IPS-20b (cell line): ENCODE data around the gene USP4.
"Not testable (repeated sequence)": the region's sequence is repeated elsewhere in the genome, so short reads cannot be mapped to it uniquely, and the experiment has no call there.

ENCODE experiments used
- H3K27ac ChIP-seq: one replicate; pipeline ENCODE4 v1.5.1; 2013; ENCODE audit warnings: low read length
- H3K27me3 ChIP-seq: 2 replicates; pipeline ENCODE4 v1.6.1; 2013; ENCODE audit warnings: mild to moderate bottlenecking, low read length, inconsistent platforms; ENCODE audit not compliant: insufficient read depth
- H3K36me3 ChIP-seq: 2 replicates; pipeline ENCODE4 v1.6.1; 2013; ENCODE audit warnings: low read depth, mild to moderate bottlenecking, inconsistent platforms, low read length, moderate library complexity; ENCODE audit not compliant: insufficient read depth
- H3K4me1 ChIP-seq: 2 replicates; pipeline ENCODE4 v1.6.1; 2013; ENCODE audit warnings: mild to moderate bottlenecking, control low read depth, inconsistent platforms, low read length, moderate library complexity; ENCODE audit not compliant: insufficient read depth
- H3K4me3 ChIP-seq: 2 replicates; pipeline ENCODE4 v1.5.1; 2013; ENCODE audit warnings: mild to moderate bottlenecking, low read length, inconsistent platforms
- H3K9ac ChIP-seq: 2 replicates; pipeline ENCODE4 v1.6.1; 2013; ENCODE audit warnings: low read depth, mild to moderate bottlenecking, inconsistent platforms, low read length, moderate library complexity
- H3K9me3 ChIP-seq: 2 replicates; pipeline ENCODE4 v1.6.1; 2013; ENCODE audit warnings: mild to moderate bottlenecking, low read depth, low read length, inconsistent platforms; ENCODE audit not compliant: insufficient read depth

Gene USP4

GRCh38 chr3:49260806-49261324 is 79.0 kb downstream of the USP4 start:
- Histone ChIP-seq H3K9ac (no peak overlapping the region), H3K27ac (no peak overlapping the region), H3K27me3 (no peaks in the 10 kb centered on the region), H3K36me3 (no peaks in the 10 kb centered on the region), H3K4me1 (no peaks in the 10 kb centered on the region), H3K9me3 (no peaks in the 10 kb centered on the region), H3K4me3 (no peak overlapping the region)

- Histone ChIP-seq H3K4me1 (no peaks in the 10 kb centered on the region), H3K27me3 (no peaks in the 10 kb centered on the region), H3K9ac (no peak overlapping the region), H3K9me3 (no peaks in the 10 kb centered on the region), H3K36me3 (no peaks in the 10 kb centered on the region), H3K27ac (no peak overlapping the region), H3K4me3 (no peak overlapping the region)
Observed at GRCh38 chr3:49257187-49257586, 82.7 kb downstream of the USP4 start.

DNA sequence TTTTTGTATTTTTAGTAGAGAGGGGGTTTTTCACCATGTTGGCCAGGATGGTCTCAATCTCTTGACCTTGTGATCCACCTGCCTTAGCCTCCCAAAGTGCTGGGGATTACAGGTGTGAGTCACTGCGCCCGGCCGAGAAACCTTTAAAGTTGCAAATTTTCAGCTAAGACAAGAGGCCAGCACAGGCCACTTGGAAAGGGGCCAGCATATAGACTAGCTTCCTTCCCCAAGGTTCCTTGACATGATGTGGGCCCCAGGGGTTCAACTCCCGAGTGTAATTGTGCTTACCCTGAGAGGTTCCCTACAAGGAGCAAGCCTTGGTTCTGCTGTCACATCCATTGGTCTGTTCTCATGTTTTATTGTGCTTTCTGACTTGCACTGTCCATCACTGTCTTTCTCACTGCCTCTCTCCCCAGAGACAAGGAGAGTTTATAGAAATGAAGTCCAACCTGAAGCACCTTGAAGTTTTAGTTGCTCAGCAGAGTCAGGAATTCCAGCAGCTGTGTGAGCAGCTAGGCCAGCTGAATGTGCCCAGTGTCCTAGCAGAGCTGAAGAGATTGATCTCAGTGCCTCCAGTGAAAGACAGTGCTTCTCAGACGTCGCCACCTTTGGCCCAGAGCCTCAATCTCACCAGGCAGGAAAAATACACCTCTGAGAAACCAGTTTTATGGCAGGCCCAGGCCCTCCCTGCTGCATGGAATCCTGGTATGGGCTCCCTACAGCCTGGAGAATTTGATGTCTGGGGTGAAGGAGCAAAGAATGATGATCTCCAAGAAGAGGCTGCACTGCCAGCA is 83.9 kb downstream of the USP4 start:
- Histone ChIP-seq H3K4me3 (no peak overlapping the region), H3K9me3 (no peaks in the 10 kb centered on the region), H3K9ac (no peak overlapping the region), H3K27ac (no peak overlapping the region), H3K27me3 (no peaks in the 10 kb centered on the region), H3K4me1 (no peaks in the 10 kb centered on the region), H3K36me3 (no peaks in the 10 kb centered on the region)

DNA sequence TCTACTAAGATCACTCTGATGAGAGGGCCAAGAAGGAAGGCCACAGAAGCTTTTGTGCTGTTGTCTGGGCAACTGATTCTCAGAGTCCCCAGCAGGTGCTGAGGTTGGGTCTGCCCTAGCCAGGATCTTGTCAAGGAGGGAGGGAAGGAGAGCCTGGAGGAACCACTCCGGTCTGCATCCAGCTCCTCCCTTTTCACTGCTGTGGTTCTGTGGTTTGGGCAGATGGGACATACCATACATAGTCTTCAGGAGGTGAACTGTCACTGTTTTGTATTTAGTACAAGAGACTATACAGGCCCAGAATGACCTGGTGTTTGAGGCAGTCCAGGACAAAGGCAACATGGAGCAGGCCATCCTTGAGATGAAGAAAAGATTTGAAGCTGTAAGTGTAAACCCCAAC is 84.7 kb downstream of the USP4 start:
- no peaks in the 10 kb centered on the region for H3K9me3 ChIP-seq
- no peaks in the 10 kb centered on the region for H3K36me3 ChIP-seq
- H3K4me1 ChIP-seq = no peaks in the 10 kb centered on the region
- no peak overlapping the region for H3K4me3 ChIP-seq
- H3K27ac ChIP-seq = no peak overlapping the region
- no peaks in the 10 kb centered on the region for H3K27me3 ChIP-seq
- no peak overlapping the region for H3K9ac ChIP-seq

GRCh38 chr3:49253512-49253911 is 86.3 kb downstream of the USP4 start:
- Histone ChIP-seq H3K9ac (no peak overlapping the region), H3K27me3 (no peaks in the 10 kb centered on the region), H3K36me3 (no peaks in the 10 kb centered on the region), H3K9me3 (no peaks in the 10 kb centered on the region), H3K4me1 (no peaks in the 10 kb centered on the region), H3K27ac (no peak overlapping the region), H3K4me3 (no peak overlapping the region)

GRCh38 chr3:49248840-49249227 is 91.0 kb downstream of the USP4 start:
- no peak overlapping the region for H3K27ac ChIP-seq
- no peak overlapping the region for H3K9ac ChIP-seq
- no peak overlapping the region for H3K4me3 ChIP-seq

DNA sequence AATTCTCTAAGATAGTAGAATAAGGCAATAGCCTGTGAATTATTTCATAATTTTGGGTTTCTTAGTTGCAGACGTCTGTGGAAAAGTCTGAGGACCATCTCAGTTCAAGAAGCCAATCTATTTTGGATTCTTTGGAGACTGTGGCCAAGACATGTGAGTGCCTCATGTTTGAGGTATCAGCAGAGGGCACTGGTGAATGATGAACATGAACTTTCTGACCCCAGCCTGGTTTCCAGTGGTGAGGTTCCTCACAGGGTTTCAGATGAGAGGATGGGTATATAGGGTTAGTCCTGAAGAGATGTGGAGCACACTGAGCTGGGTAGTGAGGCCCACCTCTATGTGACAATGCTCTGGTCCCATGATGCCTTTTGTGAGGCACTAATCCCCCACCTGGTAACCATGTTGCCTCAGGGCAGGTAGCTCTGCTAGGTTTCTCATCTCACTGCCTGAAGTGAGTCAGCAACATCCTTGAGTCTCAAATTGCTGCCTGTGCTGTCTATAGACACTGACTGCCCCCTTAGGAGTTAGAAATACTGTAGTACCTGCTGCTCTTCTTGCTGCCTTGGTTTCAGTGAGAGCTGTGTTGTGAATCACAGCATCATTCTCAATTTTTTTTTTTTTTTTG is 95.2 kb downstream of the USP4 start:
- Histone ChIP-seq H3K36me3 (no peaks in the 10 kb centered on the region), H3K4me1 (no peaks in the 10 kb centered on the region), H3K27ac (no peak overlapping the region), H3K9me3 (no peaks in the 10 kb centered on the region), H3K27me3 (no peaks in the 10 kb centered on the region), H3K4me3 (no peak overlapping the region), H3K9ac (no peak overlapping the region)

More at GRCh38 chr3:49248840-49249227, 91.0 kb downstream of the USP4 start:
- H3K36me3 ChIP-seq = no peaks in the 10 kb centered on the region
- no peaks in the 10 kb centered on the region for H3K4me1 ChIP-seq
- H3K9me3 ChIP-seq = no peaks in the 10 kb centered on the region
- no peaks in the 10 kb centered on the region for H3K27me3 ChIP-seq

GRCh38 chr3:49240091-49240490 is 99.8 kb downstream of the USP4 start:
- H3K4me3 ChIP-seq, H3K9ac ChIP-seq, H3K27me3 ChIP-seq, H3K36me3 ChIP-seq, H3K27ac ChIP-seq, H3K4me1 ChIP-seq: not testable (repeated sequence)
- H3K9me3 ChIP-seq = peaks cover 15% of the 10 kb centered on the region

DNA sequence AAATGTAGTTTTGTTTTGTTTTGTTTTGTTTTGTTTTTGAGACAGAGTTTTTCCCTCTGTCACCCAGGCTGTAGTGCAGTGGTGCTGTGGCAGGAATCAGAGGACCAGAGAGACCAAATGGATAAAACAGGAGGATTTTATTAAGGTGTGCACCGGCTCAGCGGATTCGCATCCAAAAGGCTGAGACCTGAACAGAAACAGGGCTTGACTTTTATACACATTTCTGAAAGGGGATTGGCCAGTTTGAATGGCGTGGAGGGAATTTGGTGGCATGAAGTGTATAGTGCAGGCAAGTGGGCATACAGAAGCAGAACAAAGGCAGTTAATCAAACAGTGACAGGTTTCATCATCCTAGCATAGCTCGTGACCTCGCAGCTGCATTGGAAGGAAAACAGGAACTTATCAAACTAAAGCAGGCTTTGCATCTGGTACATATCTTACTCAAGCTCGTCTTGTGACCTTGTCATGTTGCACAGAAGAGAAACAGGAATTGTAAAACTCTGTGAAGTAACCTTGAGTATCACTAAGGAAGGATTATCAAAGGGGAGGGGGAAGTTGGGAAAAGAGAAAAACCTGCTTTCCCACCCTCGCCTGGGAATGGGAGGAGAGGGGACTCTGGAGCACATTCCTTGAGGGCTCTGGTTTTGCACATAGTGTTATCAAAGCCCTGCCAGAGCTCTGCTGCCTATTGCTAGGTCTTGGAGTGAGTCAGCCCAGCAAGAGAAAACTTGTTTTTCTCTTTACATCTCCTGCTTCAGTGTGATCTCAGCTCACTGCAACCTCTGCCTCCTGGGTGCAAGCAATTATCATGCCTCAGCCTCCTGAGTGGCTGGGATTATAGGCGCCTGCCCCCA is 101.4 kb downstream of the USP4 start:
- Histone ChIP-seq H3K27ac (no peak overlapping the region), H3K4me3 (no peak overlapping the region), H3K9me3 (peaks cover 27% of the 10 kb centered on the region), H3K4me1 (no peaks in the 10 kb centered on the region), H3K36me3 (no peaks in the 10 kb centered on the region), H3K27me3 (no peaks in the 10 kb centered on the region), H3K9ac (no peak overlapping the region)

DNA sequence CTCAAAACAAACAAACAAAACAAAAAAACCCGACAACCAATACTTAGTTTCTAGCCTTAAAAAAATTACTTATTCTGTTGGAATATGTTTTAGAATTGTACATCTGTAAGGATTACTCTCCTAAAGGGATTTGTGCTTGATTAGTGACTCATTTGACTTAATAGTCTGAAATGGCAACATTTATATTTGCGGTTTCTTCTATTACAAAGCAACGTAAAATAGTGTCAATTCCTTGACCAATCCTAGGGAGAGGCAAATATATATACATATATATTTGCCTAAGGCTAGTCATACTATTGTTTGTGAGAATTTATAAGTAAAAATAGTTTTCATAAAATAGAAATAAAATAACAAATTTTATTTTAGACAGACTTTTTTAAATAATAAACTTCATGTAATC is 102.5 kb downstream of the USP4 start:
- Histone ChIP-seq H3K9me3 (peaks cover 39% of the 10 kb centered on the region), H3K4me1 (no peaks in the 10 kb centered on the region), H3K4me3 (no peak overlapping the region), H3K27ac (no peak overlapping the region), H3K36me3 (no peaks in the 10 kb centered on the region), H3K9ac (no peak overlapping the region), H3K27me3 (no peaks in the 10 kb centered on the region)

DNA sequence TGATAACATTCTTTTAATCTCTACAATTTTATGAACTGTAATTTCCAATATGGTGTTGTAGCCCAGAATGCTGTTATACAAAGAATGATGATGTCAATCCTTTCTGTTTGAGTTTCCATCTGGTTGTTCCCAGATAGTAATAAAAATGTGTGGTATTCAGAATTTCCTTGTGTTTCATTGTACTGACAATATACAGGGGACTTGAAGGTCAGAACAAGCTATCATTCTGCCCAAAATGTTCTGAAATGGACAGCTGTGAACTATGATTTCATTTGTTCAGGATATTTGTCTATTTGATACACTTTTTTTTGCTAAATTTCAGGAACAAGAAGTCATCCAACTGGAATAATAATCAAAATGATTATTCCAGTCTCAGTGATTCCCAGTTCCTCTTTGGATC is 103.6 kb downstream of the USP4 start:
- Histone ChIP-seq H3K4me3 (no peak overlapping the region), H3K9me3 (peaks cover 46% of the 10 kb centered on the region), H3K27me3 (no peaks in the 10 kb centered on the region), H3K9ac (no peak overlapping the region), H3K36me3 (no peaks in the 10 kb centered on the region), H3K27ac (no peak overlapping the region), H3K4me1 (no peaks in the 10 kb centered on the region)
